ENCODE measurements around the gene HS3ST3A1. TPM values are rescaled to one million over a fixed set of nuclear protein-coding genes. Genes with fewer than 3 reads are reported as not detected.

The HS3ST3A1 gene
- total and polyA plus RNA-seq, 4 donors = 0.18 to 8.0 (median 5.6) TPM

DNA sequence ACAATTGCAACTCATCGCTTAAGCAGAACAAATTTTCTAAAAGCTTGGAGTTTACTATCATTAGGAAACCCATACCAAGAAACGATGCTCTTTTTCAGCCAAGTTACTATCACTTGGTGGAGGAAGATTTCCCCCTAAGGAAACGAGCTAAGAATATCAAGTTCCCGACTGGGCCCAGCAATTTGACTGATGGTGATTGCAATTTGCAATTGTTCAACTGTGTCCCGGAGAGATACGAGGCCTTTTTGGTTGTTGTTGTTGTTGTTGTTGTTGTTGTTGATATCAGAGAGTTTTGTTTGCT, 6.2 kb downstream of the HS3ST3A1 start:
- Histone ChIP-seq H3K36me3 (ENCODE audit: control insufficient read depth in 4 of 4, insufficient read depth in 4 of 4, low read length in 4 of 4) (no peaks in the 10 kb centered on the region), H3K27ac (ENCODE audit: low read depth in 1 of 2, low read length in 1 of 2) (no peak overlapping the region), H3K4me1 (ENCODE audit: control insufficient read depth in 5 of 5, insufficient read depth in 5 of 5, low read length in 5 of 5) (peaks cover 0 to 76% (median 5%) of the 10 kb centered on the region in 5 donors), H3K9me3 (ENCODE audit: control insufficient read depth in 4 of 4, insufficient read depth in 3 of 4, low read length in 3 of 4) (no peaks in the 10 kb centered on the region), H3K9ac (ENCODE audit: insufficient read depth in 1 of 2, low read length in 2 of 2) (no peak overlapping the region), H3K27me3 (ENCODE audit: control insufficient read depth in 3 of 3, insufficient read depth in 3 of 3, low read length in 2 of 3) (peaks cover 0 to 17% (median 5%) of the 10 kb centered on the region in 3 donors), H3K4me3 (no peak overlapping the region)
- TF ChIP-seq, protein P1, sequence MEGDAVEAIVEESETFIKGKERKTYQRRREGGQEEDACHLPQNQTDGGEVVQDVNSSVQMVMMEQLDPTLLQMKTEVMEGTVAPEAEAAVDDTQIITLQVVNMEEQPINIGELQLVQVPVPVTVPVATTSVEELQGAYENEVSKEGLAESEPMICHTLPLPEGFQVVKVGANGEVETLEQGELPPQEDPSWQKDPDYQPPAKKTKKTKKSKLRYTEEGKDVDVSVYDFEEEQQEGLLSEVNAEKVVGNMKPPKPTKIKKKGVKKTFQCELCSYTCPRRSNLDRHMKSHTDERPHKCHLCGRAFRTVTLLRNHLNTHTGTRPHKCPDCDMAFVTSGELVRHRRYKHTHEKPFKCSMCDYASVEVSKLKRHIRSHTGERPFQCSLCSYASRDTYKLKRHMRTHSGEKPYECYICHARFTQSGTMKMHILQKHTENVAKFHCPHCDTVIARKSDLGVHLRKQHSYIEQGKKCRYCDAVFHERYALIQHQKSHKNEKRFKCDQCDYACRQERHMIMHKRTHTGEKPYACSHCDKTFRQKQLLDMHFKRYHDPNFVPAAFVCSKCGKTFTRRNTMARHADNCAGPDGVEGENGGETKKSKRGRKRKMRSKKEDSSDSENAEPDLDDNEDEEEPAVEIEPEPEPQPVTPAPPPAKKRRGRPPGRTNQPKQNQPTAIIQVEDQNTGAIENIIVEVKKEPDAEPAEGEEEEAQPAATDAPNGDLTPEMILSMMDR (IDR thresholded peaks at IDR 0.05; ENCODE audit: control extremely low read depth, extremely low read depth) = no peak
- no peak for ATAC-seq (ENCODE audit: insufficient read depth, low FRiP score)
- 69 to 79% methylated on average over 6 of the region's 6 CpGs for WGBS, 2 donors
- DNase-seq = peak in 2 of 3 donors; percentile 51 to 67

DNA sequence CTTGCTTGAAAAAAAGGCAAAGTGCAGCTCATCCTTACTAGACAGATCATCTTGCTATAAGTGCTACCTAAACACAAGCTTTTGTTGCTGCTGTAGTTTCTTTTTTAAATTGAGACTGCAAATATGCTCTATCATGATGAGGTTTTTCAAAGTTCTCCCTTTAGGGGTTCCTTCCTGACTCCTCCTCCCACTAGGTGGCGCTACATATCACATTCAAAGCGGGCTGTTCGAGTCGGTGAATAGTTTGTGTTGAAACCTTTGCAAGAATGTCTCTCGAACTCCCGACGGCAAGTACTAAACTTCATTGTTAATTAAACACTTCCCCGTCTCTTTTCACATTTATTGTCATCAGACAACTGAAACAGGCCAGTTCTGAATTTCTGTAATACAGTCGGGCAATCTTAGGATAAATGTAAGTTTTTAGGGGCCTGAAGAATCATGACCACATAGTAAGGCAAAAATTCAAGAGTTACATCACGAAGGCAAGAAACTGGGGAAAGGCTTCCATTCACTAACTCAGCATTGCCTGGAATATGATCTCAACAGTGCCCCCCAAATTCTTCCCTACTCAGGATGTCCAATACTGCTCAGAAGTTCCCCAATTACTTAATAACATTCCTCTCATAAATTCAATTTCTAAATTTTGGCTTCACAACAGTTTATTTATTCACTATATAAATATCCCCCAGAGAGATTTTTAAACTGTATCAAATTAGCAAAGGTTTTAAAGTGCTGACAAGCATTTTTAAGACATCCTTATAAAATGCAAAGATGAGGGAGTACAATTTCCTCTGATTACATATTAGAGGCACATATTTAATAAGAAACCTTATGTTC, 6.7 kb downstream of the HS3ST3A1 start:
- H3K27me3 ChIP-seq (ENCODE audit: control insufficient read depth in 3 of 3, insufficient read depth in 3 of 3, low read length in 2 of 3) = peaks cover 0 to 15% (median 5%) of the 10 kb centered on the region in 3 donors
- DNase-seq = peak; percentile 83 to 92 (median 90)
- no peak overlapping the region for H3K27ac ChIP-seq (ENCODE audit: low read depth in 1 of 2, low read length in 1 of 2)
- peaks cover 0 to 81% (median 5%) of the 10 kb centered on the region in 5 donors for H3K4me1 ChIP-seq (ENCODE audit: control insufficient read depth in 5 of 5, insufficient read depth in 5 of 5, low read length in 5 of 5)
- no peaks in the 10 kb centered on the region for H3K9me3 ChIP-seq (ENCODE audit: control insufficient read depth in 4 of 4, insufficient read depth in 3 of 4, low read length in 3 of 4)
- TF ChIP-seq, protein P1 (IDR thresholded peaks at IDR 0.05; ENCODE audit: control extremely low read depth, extremely low read depth) = peak; percentile 69
- 16 to 17% methylated on average over 10 of the region's 10 CpGs for WGBS, 2 donors
- H3K4me3 ChIP-seq = no peak overlapping the region
- H3K36me3 ChIP-seq (ENCODE audit: control insufficient read depth in 4 of 4, insufficient read depth in 4 of 4, low read length in 4 of 4) = no peaks in the 10 kb centered on the region
- no peak for ATAC-seq (ENCODE audit: insufficient read depth, low FRiP score)
- H3K9ac ChIP-seq (ENCODE audit: insufficient read depth in 1 of 2, low read length in 2 of 2) = no peak overlapping the region

DNA sequence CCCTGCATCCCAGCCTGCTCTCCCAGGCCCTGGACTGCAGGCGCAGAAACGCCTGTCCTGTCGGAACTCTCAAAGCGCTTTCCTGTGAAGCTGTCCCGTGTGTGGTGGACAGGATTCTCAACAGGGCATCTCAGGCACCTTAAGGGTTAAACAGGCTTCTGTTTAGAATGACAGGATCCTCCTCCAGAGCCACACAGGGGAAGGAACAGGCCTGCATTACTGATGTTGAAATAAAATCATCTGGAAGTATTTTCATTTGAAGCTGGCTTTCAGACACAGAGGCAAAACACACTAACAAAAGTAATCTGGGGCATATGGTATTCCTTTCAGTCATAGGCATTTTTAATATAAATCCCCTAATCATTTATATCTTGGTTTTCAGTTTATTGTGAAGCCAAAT, 7.4 kb downstream of the HS3ST3A1 start:
- ATAC-seq (ENCODE audit: insufficient read depth, low FRiP score) (no peak), DNase-seq (no peak)
- no peak overlapping the region for H3K9ac ChIP-seq (ENCODE audit: insufficient read depth in 1 of 2, low read length in 2 of 2)
- no peaks in the 10 kb centered on the region for H3K36me3 ChIP-seq (ENCODE audit: control insufficient read depth in 4 of 4, insufficient read depth in 4 of 4, low read length in 4 of 4)
- no peak overlapping the region for H3K4me3 ChIP-seq
- no peak overlapping the region for H3K27ac ChIP-seq (ENCODE audit: low read depth in 1 of 2, low read length in 1 of 2)
- 89 to 90% methylated on average over 5 of the region's 5 CpGs for WGBS, 2 donors
- no peaks in the 10 kb centered on the region for H3K9me3 ChIP-seq (ENCODE audit: control insufficient read depth in 4 of 4, insufficient read depth in 3 of 4, low read length in 3 of 4)
- H3K27me3 ChIP-seq (ENCODE audit: control insufficient read depth in 3 of 3, insufficient read depth in 3 of 3, low read length in 2 of 3) = peaks cover 0 to 10% (median 2%) of the 10 kb centered on the region in 3 donors
- TF ChIP-seq, protein P1 (IDR thresholded peaks at IDR 0.05; ENCODE audit: control extremely low read depth, extremely low read depth) = no peak
- H3K4me1 ChIP-seq (ENCODE audit: control insufficient read depth in 5 of 5, insufficient read depth in 5 of 5, low read length in 5 of 5) = peaks cover 0 to 82% (median 5%) of the 10 kb centered on the region in 5 donors

All from lung (tissue), 12 donors.